DOHH2 (cell line): ENCODE measurements around the gene ZNF124.

Source experiments
- H3F3A ChIP-seq: fragments of 200-600 bp; sonication (generic), shearing (Covaris generic); 2 replicates; pipeline ENCODE4 v1.6.0; 2016; ENCODE audit warnings: antibody characterized with exemption, mild to moderate bottlenecking; ENCODE audit not compliant: control insufficient read depth, insufficient read depth
- H3K27ac ChIP-seq: fragments of 200-600 bp; sonication (generic); 2 replicates; pipeline ENCODE4 v1.5.1; 2014; ENCODE audit warnings: low read depth, mild to moderate bottlenecking, low read length, moderate library complexity
- H3K27me3 ChIP-seq: fragments of 200-600 bp; sonication (generic); 2 replicates; pipeline ENCODE4 v1.6.1; 2014; ENCODE audit warnings: mild to moderate bottlenecking, low read length, mixed read lengths; ENCODE audit not compliant: control insufficient read depth
- H3K36me3 ChIP-seq: fragments of 200-600 bp; sonication (generic); 2 replicates; pipeline ENCODE4 v1.6.1; 2014; ENCODE audit warnings: mild to moderate bottlenecking, low read length, moderate library complexity, mixed read lengths; ENCODE audit not compliant: control insufficient read depth
- H3K4me1 ChIP-seq: fragments of 200-600 bp; sonication (generic); 2 replicates; pipeline ENCODE4 v1.6.1; 2014; ENCODE audit warnings: mild to moderate bottlenecking, low read length, mixed read lengths; ENCODE audit not compliant: control insufficient read depth
- H3K4me2 ChIP-seq: fragments of 200-600 bp; sonication (generic); 2 replicates; pipeline ENCODE4 v1.6.0; 2014; ENCODE audit warnings: mild to moderate bottlenecking, low read length, moderate library complexity
- H3K4me3 ChIP-seq: fragments of 200-600 bp; sonication (generic); 2 replicates; pipeline ENCODE4 v1.5.1; 2014; ENCODE audit warnings: mild to moderate bottlenecking, low read length, mixed read lengths
- H3K79me2 ChIP-seq: fragments of 200-600 bp; sonication (generic); 2 replicates; pipeline ENCODE4 v1.6.1; 2014; ENCODE audit warnings: mild to moderate bottlenecking, low read length, mixed read lengths; ENCODE audit not compliant: control insufficient read depth
- H3K9me2 ChIP-seq: fragments of 200-600 bp; sonication (generic); replicated peaks from 2 replicates; pipeline ENCODE4 v1.6.1; 2014; ENCODE audit warnings: mild to moderate bottlenecking, low read length, mixed read lengths; ENCODE audit not compliant: control insufficient read depth
- H3K9me3 ChIP-seq: fragments of 200-600 bp; sonication (generic); 2 replicates; pipeline ENCODE4 v1.6.1; 2014; ENCODE audit warnings: antibody characterized with exemption, low read length, mixed read lengths; ENCODE audit not compliant: control insufficient read depth, insufficient read depth
- H4K20me1 ChIP-seq: fragments of 200-600 bp; sonication (generic); 2 replicates; pipeline ENCODE4 v1.6.0; 2014; ENCODE audit warnings: low read depth, mild to moderate bottlenecking, antibody characterized with exemption, low read length, moderate library complexity; ENCODE audit not compliant: control insufficient read depth, insufficient read depth
- EZH2phosphoT487 ChIP-seq: fragments of 200-600 bp; sonication (generic); IDR thresholded peaks from 2 replicates; pipeline ENCODE4 v1.6.1; 2017; ENCODE audit warnings: borderline replicate concordance, mild to moderate bottlenecking, antibody characterized with exemption, low read length, moderate library complexity, mixed read lengths
- TF ChIP-seq, protein P1 (sequence below): fragments of 200-600 bp; sonication (generic); IDR thresholded peaks from one replicate; pipeline ENCODE4 v1.5.1; 2014; ENCODE audit warnings: antibody characterized with exemption, mild to moderate bottlenecking, low read depth, low read length; ENCODE audit not compliant: poor library complexity, severe bottlenecking

The ZNF124 gene

GRCh38 chr1:247212627-247213617 lies 41.1 kb upstream of the ZNF124 start:
- H3K36me3 ChIP-seq: peaks cover 20% of the 10 kb centered on the region
- H3K27ac ChIP-seq: no peak overlapping the region
- peaks cover 28% of the 10 kb centered on the region for H3K79me2 ChIP-seq
- no peak overlapping the region for H3K4me2 ChIP-seq
- no peak overlapping the region for H3K4me3 ChIP-seq
- peaks cover 13% of the 10 kb centered on the region for H4K20me1 ChIP-seq
- peaks cover 32% of the 10 kb centered on the region for H3K4me1 ChIP-seq
- no peaks in the 10 kb centered on the region for H3F3A ChIP-seq
- H3K27me3 ChIP-seq: peaks cover 3% of the 10 kb centered on the region; the same call in 1 of the 2 replicates
- TF ChIP-seq, protein P1, sequence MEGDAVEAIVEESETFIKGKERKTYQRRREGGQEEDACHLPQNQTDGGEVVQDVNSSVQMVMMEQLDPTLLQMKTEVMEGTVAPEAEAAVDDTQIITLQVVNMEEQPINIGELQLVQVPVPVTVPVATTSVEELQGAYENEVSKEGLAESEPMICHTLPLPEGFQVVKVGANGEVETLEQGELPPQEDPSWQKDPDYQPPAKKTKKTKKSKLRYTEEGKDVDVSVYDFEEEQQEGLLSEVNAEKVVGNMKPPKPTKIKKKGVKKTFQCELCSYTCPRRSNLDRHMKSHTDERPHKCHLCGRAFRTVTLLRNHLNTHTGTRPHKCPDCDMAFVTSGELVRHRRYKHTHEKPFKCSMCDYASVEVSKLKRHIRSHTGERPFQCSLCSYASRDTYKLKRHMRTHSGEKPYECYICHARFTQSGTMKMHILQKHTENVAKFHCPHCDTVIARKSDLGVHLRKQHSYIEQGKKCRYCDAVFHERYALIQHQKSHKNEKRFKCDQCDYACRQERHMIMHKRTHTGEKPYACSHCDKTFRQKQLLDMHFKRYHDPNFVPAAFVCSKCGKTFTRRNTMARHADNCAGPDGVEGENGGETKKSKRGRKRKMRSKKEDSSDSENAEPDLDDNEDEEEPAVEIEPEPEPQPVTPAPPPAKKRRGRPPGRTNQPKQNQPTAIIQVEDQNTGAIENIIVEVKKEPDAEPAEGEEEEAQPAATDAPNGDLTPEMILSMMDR: no peak
- TF ChIP-seq EZH2phosphoT487: no peak
- no peaks in the 10 kb centered on the region for H3K9me3 ChIP-seq
- no peaks in the 10 kb centered on the region for H3K9me2 ChIP-seq

GRCh38 chr1:247212012-247212411 lies 40.2 kb upstream of the ZNF124 start:
- H4K20me1 ChIP-seq: peaks cover 13% of the 10 kb centered on the region
- no peak overlapping the region for H3K4me3 ChIP-seq
- H3K4me1 ChIP-seq: peaks cover 33% of the 10 kb centered on the region
- H3F3A ChIP-seq: no peaks in the 10 kb centered on the region
- peaks cover 3% of the 10 kb centered on the region; the same call in 1 of the 2 replicates for H3K27me3 ChIP-seq
- TF ChIP-seq, protein P1: no peak
- TF ChIP-seq EZH2phosphoT487: no peak
- H3K79me2 ChIP-seq: peaks cover 37% of the 10 kb centered on the region
- H3K27ac ChIP-seq: no peak overlapping the region
- H3K36me3 ChIP-seq: peaks cover 29% of the 10 kb centered on the region
- no peaks in the 10 kb centered on the region for H3K9me3 ChIP-seq
- no peak overlapping the region for H3K4me2 ChIP-seq
- H3K9me2 ChIP-seq: no peaks in the 10 kb centered on the region

DNA sequence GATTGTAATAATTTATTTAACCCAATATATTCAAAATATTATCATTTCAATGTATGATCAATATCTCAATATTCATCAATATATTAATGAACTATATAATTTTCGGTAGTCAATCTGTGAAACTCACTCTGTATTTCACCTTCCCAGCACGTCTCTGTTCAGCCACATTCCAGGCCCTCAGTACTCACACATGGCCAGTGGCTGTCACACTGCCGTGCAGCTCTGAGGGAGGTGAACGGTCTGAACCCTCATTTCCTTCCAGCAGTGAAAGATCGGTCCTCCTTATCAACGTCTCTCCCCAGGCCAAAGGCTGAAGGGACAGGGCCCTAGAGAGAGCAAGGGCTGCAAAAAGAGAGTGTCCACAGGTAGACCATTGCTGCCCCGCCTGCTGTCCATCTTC lies 39.5 kb upstream of the ZNF124 start:
- Histone ChIP-seq H3K27me3 (peaks cover 3% of the 10 kb centered on the region; the same call in 1 of the 2 replicates), H3K4me2 (peak overlapping the region; percentile 43; the same call in 1 of the 2 replicates), H3K27ac (no peak overlapping the region), H3K4me1 (peaks cover 33% of the 10 kb centered on the region), H3K9me2 (no peaks in the 10 kb centered on the region), H3F3A (no peaks in the 10 kb centered on the region), H3K9me3 (no peaks in the 10 kb centered on the region), H3K4me3 (no peak overlapping the region), H3K79me2 (peaks cover 43% of the 10 kb centered on the region), H4K20me1 (peaks cover 13% of the 10 kb centered on the region), H3K36me3 (peaks cover 34% of the 10 kb centered on the region)
- TF ChIP-seq, protein P1: no peak
- no peak for TF ChIP-seq EZH2phosphoT487
